Dendritic cell treated with granulocyte-macrophage colony-stimulating factor and Interleukin-4, amounts not matched to agents 40 ng/mL and 50 ng/mL, for 4 days (primary cell): Measurements from ENCODE around the gene SV2B.
A peak's percentile ranks its signal among the peaks of the same experiment; 100 is the strongest.

Experiments
- H3K27ac Mint-ChIP-seq: one replicate; pipeline ENCODE4 v1.8.0; 2022; ENCODE audit warnings: mild to moderate bottlenecking, mixed read lengths
- H3K27me3 Mint-ChIP-seq: one replicate; pipeline ENCODE4 v1.8.0; 2022; ENCODE audit warnings: mild to moderate bottlenecking, mixed read lengths
- H3K36me3 Mint-ChIP-seq: one replicate; pipeline ENCODE4 v1.8.0; 2022; ENCODE audit warnings: low read depth, mixed read lengths
- H3K4me1 Mint-ChIP-seq: one replicate; pipeline ENCODE4 v1.8.0; 2022; ENCODE audit warnings: low read depth, mixed read lengths
- H3K4me3 Mint-ChIP-seq: one replicate; pipeline ENCODE4 v1.8.0; 2022; ENCODE audit warnings: mild to moderate bottlenecking, moderate library complexity, mixed read lengths
- H3K9me3 Mint-ChIP-seq: one replicate; pipeline ENCODE4 v1.8.0; 2022; ENCODE audit warnings: mixed read lengths
- intact Hi-C: fragments of 100-400 bp; cut with micrococcal nuclease; formaldehyde crosslinking; loops from one replicate; pipeline ENCODE4 v1.15.0; 2022

The SV2B gene

GRCh38 chr15:91227117-91227516 is 127.1 kb downstream of the SV2B start:
- Mint-ChIP-seq H3K27ac (no peak overlapping the region), H3K9me3 (no peaks in the 10 kb centered on the region), H3K4me1 (no peaks in the 10 kb centered on the region), H3K4me3 (no peak overlapping the region), H3K36me3 (no peaks in the 10 kb centered on the region), H3K27me3 (peaks cover 16% of the 10 kb centered on the region)
- intact Hi-C loops: no loop called here

GRCh38 chr15:91227766-91228165 is 127.7 kb downstream of the SV2B start:
- no peaks in the 10 kb centered on the region for H3K36me3 Mint-ChIP-seq
- H3K27ac Mint-ChIP-seq: no peak overlapping the region
- H3K27me3 Mint-ChIP-seq: peaks cover 16% of the 10 kb centered on the region
- no peaks in the 10 kb centered on the region for H3K4me1 Mint-ChIP-seq
- intact Hi-C loops: no loop called here
- H3K4me3 Mint-ChIP-seq: no peak overlapping the region
- no peaks in the 10 kb centered on the region for H3K9me3 Mint-ChIP-seq

DNA sequence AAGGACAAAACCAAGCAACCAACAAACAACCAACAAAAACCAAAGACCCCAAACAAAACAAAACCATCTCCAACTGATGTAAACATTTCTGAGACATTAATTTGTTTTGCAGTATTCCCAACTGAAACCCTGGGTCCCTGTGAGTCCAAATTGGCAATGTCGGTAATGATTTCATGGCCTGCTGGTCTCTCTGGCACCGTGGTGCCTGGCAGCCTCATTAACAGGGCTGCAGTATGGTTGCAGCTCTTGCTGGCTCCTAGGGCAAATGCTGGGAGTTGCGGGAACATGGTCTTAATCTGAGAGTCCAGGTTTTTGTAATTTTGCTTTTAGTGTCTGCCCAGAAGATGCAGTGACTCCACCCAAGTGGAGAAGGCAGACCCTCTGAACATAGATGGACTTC is 128.3 kb downstream of the SV2B start:
- peaks cover 14% of the 10 kb centered on the region for H3K27me3 Mint-ChIP-seq

GRCh38 chr15:91228890-91229289 is 128.8 kb downstream of the SV2B start:
- H3K36me3 Mint-ChIP-seq: no peaks in the 10 kb centered on the region
- no peaks in the 10 kb centered on the region for H3K4me1 Mint-ChIP-seq
- no peak overlapping the region for H3K4me3 Mint-ChIP-seq
- H3K27ac Mint-ChIP-seq: no peak overlapping the region
- intact Hi-C loops: no loop called here
- peaks cover 13% of the 10 kb centered on the region for H3K27me3 Mint-ChIP-seq
- no peaks in the 10 kb centered on the region for H3K9me3 Mint-ChIP-seq

More for the DNA sequence above, 128.3 kb downstream of the SV2B start:
- Mint-ChIP-seq H3K27ac (no peak overlapping the region), H3K9me3 (no peaks in the 10 kb centered on the region), H3K4me3 (no peak overlapping the region), H3K36me3 (no peaks in the 10 kb centered on the region), H3K4me1 (no peaks in the 10 kb centered on the region)
- intact Hi-C loops: no loop called here

- no peaks in the 10 kb centered on the region for H3K36me3 Mint-ChIP-seq
- no peak overlapping the region for H3K4me3 Mint-ChIP-seq
- peaks cover 6% of the 10 kb centered on the region for H3K4me1 Mint-ChIP-seq
- no peak overlapping the region for H3K27ac Mint-ChIP-seq
- intact Hi-C loops: no loop called here
- no peaks in the 10 kb centered on the region for H3K9me3 Mint-ChIP-seq
- H3K27me3 Mint-ChIP-seq: peaks cover 13% of the 10 kb centered on the region
Measured at GRCh38 chr15:91231703-91232102, 131.6 kb downstream of the SV2B start.

- Mint-ChIP-seq H3K4me3 (no peak overlapping the region), H3K36me3 (no peaks in the 10 kb centered on the region), H3K4me1 (peaks cover 27% of the 10 kb centered on the region), H3K27ac (no peak overlapping the region), H3K27me3 (peaks cover 9% of the 10 kb centered on the region), H3K9me3 (no peaks in the 10 kb centered on the region)
- intact Hi-C loops: no loop called here
Measured at GRCh38 chr15:91234759-91235158, 134.7 kb downstream of the SV2B start.

- peaks cover 27% of the 10 kb centered on the region for H3K4me1 Mint-ChIP-seq
- H3K4me3 Mint-ChIP-seq: no peak overlapping the region
- H3K9me3 Mint-ChIP-seq: no peaks in the 10 kb centered on the region
- H3K27ac Mint-ChIP-seq: no peak overlapping the region
- H3K27me3 Mint-ChIP-seq: peaks cover 9% of the 10 kb centered on the region
- H3K36me3 Mint-ChIP-seq: no peaks in the 10 kb centered on the region
- intact Hi-C loops: no loop called here
Measured at GRCh38 chr15:91235376-91235775, 135.3 kb downstream of the SV2B start.

GRCh38 chr15:91237445-91237844 is 137.4 kb downstream of the SV2B start:
- H3K4me3 Mint-ChIP-seq: no peak overlapping the region
- H3K27ac Mint-ChIP-seq: peak overlapping the region; percentile 50
- no peaks in the 10 kb centered on the region for H3K9me3 Mint-ChIP-seq
- peaks cover 9% of the 10 kb centered on the region for H3K27me3 Mint-ChIP-seq
- intact Hi-C loops: no loop called here
- no peaks in the 10 kb centered on the region for H3K36me3 Mint-ChIP-seq
- peaks cover 27% of the 10 kb centered on the region for H3K4me1 Mint-ChIP-seq

- Mint-ChIP-seq H3K4me1 (peaks cover 34% of the 10 kb centered on the region), H3K27me3 (peaks cover 9% of the 10 kb centered on the region), H3K36me3 (no peaks in the 10 kb centered on the region), H3K27ac (peak overlapping the region; percentile 23), H3K4me3 (no peak overlapping the region), H3K9me3 (no peaks in the 10 kb centered on the region)
- intact Hi-C loops: no loop called here
Measured at GRCh38 chr15:91238644-91239425, 138.8 kb downstream of the SV2B start.

- H3K4me3 Mint-ChIP-seq: no peak overlapping the region
- H3K36me3 Mint-ChIP-seq: no peaks in the 10 kb centered on the region
- H3K27me3 Mint-ChIP-seq: no peaks in the 10 kb centered on the region
- no peaks in the 10 kb centered on the region for H3K9me3 Mint-ChIP-seq
- peaks cover 30% of the 10 kb centered on the region for H3K4me1 Mint-ChIP-seq
- no peak overlapping the region for H3K27ac Mint-ChIP-seq
- intact Hi-C loops: no loop called here
Measured at GRCh38 chr15:91243826-91244225, 143.8 kb downstream of the SV2B start.

GRCh38 chr15:91244919-91245318 is 144.9 kb downstream of the SV2B start:
- Mint-ChIP-seq H3K27ac (no peak overlapping the region), H3K4me3 (no peak overlapping the region), H3K9me3 (no peaks in the 10 kb centered on the region), H3K4me1 (peaks cover 25% of the 10 kb centered on the region), H3K27me3 (no peaks in the 10 kb centered on the region), H3K36me3 (no peaks in the 10 kb centered on the region)
- intact Hi-C loops: no loop called here

DNA sequence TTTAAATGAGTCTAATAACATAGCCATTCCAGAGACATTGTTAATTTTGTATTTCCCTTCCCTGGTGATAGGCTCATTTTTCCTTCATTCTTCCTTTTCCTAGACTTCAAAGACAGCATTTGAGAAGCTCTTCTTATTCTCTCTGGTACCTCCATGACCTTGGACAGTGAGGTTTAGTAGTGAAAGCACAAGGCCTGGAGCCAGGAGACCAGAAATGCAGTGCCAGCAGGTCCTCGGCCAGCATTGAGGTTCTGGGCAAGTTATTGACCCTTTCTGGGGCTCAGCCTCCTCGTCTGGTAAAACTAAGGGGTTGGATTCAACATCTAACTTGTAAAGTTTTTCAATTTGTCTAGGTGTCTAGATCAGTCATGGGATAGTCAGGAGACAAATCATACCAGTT is 146.9 kb downstream of the SV2B start:
- peak overlapping the region; percentile 7 for H3K27ac Mint-ChIP-seq

GRCh38 chr15:91249591-91249990 is 149.5 kb downstream of the SV2B start:
- H3K27ac Mint-ChIP-seq: no peak overlapping the region
- H3K9me3 Mint-ChIP-seq: no peaks in the 10 kb centered on the region
- peaks cover 42% of the 10 kb centered on the region for H3K4me1 Mint-ChIP-seq
- intact Hi-C loops: no loop called here
- H3K36me3 Mint-ChIP-seq: no peaks in the 10 kb centered on the region
- no peak overlapping the region for H3K4me3 Mint-ChIP-seq
- H3K27me3 Mint-ChIP-seq: no peaks in the 10 kb centered on the region

More for the DNA sequence above, 146.9 kb downstream of the SV2B start:
- Mint-ChIP-seq H3K4me3 (no peak overlapping the region), H3K36me3 (no peaks in the 10 kb centered on the region), H3K27me3 (no peaks in the 10 kb centered on the region), H3K9me3 (no peaks in the 10 kb centered on the region), H3K4me1 (peaks cover 30% of the 10 kb centered on the region)
- intact Hi-C loops: no loop called here

DNA sequence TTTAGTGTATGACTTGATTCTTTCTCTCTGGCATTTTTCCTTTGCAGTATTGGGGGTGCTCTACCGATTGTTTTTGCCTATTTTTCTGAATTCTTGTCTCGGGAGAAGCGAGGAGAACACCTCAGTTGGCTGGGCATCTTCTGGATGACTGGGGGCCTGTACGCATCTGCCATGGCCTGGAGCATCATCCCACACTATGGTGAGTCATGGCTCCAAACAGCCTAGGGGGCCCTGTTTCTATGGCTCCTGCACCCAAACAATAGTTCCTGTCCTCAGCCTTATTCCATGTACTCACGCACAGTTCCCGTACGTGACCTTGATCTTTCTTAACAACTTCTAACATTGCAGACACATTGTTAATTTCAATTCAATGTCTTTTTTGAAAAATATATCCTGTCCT is 152.3 kb downstream of the SV2B start:
- H3K36me3 Mint-ChIP-seq: no peaks in the 10 kb centered on the region
- peaks cover 49% of the 10 kb centered on the region for H3K4me1 Mint-ChIP-seq
- H3K9me3 Mint-ChIP-seq: no peaks in the 10 kb centered on the region
- H3K4me3 Mint-ChIP-seq: no peak overlapping the region
- no peaks in the 10 kb centered on the region for H3K27me3 Mint-ChIP-seq
- peak overlapping the region; percentile 25 for H3K27ac Mint-ChIP-seq
- intact Hi-C loops: no loop called here

DNA sequence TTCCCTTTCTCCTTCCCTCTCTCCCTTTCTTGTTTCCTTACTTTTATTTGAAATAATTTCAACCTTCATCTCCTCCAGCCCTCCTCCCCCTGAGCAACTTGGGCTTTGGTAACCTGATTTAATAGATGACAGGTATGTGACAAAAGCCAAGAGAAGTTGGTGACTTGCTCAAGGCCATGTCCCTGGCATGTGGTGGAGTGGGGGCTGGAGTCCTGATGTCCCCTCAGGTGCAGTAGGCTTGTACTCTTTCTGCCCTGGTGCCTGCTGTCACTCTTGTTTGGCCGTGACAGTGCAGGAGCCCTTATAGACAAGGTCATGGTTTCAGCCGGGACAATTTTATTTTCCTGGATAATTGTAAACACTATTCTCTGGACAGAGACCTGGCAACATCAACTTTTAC is 152.7 kb downstream of the SV2B start:
- no peaks in the 10 kb centered on the region for H3K36me3 Mint-ChIP-seq
- intact Hi-C loops: no loop called here
- no peaks in the 10 kb centered on the region for H3K9me3 Mint-ChIP-seq
- H3K27ac Mint-ChIP-seq: peak overlapping the region; percentile 25
- no peaks in the 10 kb centered on the region for H3K27me3 Mint-ChIP-seq
- H3K4me3 Mint-ChIP-seq: no peak overlapping the region
- H3K4me1 Mint-ChIP-seq: peaks cover 50% of the 10 kb centered on the region
